ENCODE data around the gene MYL5.

The MYL5 gene

GRCh38 chr4:675036-675882, 917 bp downstream of the MYL5 start:
- no peak for DNase-seq

DNA sequence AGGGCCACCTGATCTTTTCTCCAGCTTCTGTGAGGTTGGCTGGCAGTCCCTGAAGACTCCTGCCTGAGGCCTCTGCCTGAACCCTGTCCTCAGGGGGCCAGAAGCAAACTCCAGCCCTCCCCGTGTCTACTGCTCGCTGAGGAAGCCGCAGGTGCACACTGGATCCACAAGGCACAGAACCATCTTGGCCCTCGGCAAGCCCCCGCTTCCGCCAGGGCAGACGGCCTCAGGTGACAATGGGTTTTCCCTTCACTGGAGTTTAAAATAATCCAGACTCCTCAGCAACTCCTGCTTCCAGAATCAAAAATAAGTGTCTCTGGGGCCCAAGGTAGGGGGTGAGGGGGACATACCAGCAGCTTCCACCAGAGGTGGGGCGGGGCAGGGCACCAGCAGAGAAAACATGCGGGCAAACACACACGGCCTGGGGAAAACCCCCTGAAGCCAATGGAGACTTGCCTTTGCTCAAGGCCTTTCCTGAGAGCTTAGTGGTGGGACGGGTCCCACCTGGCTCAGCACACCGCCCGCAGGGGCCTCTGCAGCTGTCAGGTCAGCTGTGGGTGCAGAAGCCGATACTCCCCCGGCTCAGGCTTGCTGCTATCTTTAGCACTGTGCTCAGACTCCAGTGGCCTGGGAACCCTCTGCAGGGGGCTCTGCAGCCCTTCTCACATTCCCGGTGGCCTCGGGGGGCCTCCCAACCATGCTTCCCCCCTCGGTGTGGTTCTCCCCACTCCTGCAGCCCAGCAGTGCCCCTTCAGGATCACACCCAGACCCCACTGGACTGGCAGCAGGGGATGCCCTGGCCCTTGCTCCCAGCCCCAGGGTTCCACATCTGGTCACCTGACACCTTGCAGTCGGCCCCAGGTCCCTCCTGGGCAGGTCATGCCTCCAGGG, 1.9 kb downstream of the MYL5 start:
- no peak for DNase-seq

DNA sequence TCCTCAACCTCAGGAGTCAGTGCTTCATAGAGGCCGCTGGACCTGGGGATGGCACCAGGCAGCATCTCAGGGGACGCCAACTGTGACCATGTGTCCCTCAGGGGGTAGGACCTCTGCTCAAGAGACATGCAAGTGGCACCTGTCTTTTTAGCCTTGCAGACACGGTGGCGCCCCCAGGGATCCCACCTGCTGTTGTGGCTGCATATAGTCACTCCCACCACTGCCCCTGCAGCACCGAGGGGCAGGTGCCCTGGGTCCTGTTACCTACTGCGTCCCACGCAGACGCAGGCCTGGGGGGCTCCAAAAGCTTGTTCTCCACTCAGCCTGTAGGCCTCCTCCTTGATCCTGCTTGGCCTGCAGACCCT, 2.5 kb downstream of the MYL5 start:
- DNase-seq: no peak

- no peak for DNase-seq
Measured at GRCh38 chr4:677431-678293, 3.3 kb downstream of the MYL5 start.

GRCh38 chr4:678331-679103, 4.2 kb downstream of the MYL5 start:
- no peak for DNase-seq

- no peak for DNase-seq
Measured at GRCh38 chr4:679104-679481, 4.8 kb downstream of the MYL5 start.

DNA sequence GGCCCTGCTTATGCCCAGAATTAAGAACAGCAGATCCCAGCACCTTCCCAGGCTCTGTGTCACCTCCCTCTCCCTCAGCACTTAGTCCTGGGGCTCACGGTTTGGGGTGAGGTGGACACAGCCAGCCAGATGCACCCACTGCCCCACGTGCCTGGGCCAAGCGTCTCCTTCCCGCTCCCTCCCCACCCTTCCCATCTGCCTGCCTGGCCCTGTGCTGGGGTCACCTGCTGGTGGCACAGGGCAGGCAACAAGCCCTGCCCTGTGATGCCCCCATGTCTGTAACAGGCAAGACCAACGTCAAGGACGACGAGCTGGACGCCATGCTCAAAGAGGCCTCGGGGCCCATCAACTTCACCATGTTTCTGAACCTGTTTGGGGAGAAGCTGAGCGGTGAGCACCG, 5.3 kb downstream of the MYL5 start:
- no peak for DNase-seq

DNA sequence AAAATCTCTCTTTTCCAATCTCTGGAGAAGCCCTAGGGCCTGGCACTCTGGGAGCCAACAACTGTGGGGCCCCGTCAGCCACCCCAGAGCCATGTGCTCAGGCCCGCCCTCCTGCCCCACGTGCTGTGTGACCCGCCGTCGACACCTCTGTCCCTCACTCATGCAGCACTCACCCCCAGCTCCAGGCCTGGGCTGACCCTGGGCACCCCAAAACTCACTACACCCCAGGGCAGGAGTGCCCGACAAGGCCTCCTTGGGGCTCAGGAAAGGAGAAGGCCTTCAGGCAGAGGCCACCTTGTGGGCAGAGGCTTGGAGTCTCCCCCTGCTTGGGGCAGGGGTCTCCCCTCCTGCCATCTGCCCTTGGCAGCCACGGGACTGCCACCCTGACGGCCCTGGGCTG, 5.7 kb downstream of the MYL5 start:
- DNase-seq: no peak

GRCh38 chr4:680551-680927, 6.2 kb downstream of the MYL5 start:
- no peak for DNase-seq

GRCh38 chr4:680928-681645, 6.7 kb downstream of the MYL5 start:
- DNase-seq: no peak

- peak; percentile 22 for DNase-seq
Measured at GRCh38 chr4:681736-682451, 7.6 kb downstream of the MYL5 start.

DNA sequence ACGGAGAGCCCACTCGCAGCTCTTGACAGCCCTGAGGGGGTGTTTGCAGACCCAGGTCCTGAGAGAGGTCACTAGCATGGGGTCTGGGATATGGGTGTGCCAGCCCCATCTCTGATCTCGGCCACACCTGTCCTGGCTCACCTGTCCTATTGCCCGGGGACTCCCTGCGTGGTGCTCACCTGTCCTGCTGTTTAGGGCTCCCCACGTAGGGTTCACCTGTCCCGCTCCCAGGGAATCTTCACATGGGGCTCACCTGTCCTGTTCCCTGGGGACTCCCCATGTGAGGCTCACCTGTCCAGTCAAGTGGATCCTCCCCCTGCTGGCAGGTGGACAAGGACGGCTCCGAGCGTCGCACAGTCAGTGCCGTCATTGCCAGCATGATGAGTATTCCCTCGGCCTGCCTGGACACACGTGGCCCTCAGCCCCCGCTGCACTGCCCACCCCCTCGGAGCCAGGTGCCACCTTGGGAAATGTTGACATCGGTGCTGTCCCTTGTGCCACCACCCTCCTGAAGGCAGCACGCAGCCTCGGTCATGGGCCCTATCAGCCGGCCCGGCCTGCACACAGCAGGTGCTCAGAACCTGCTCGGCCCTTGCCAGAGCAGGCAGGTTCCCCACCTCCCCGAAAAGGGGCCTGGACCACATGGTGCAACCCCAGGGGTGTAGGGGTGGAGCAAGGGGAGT, 8.3 kb downstream of the MYL5 start:
- peak; percentile 8 for DNase-seq

DNA sequence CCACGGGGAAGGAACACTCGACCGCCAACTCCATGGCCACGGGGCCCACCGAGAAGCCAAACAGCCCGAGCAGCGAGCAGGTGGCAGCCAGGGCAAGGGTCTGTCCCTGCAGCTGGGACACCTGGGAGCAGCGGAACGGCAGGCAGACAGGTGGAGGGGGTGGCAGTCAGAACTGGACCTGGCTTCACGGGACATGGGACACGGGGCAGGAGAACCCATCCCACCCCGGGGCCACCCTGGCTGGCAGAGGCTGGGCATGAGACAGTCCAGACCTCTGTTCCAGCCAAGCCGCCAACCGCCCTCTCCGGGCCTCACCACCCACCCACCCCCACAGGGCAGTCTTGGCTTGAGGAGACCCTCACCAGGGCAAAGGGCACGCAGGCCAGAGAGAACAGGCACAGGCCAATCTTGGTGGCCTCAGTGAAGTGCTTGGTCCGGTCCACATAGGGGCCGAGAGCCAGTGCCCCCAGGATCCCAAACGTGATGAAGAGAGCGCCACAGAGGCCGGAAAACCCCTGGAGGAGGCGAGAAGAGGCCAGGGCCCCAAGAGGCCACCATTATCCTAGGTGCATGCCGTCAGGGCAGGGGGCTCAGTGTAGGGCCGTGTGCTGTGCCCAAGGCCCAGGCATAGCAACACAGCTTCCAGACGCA, 9.0 kb downstream of the MYL5 start:
- no peak for DNase-seq

GRCh38 chr4:683982-684622, 9.8 kb downstream of the MYL5 start:
- DNase-seq: no peak

DNA sequence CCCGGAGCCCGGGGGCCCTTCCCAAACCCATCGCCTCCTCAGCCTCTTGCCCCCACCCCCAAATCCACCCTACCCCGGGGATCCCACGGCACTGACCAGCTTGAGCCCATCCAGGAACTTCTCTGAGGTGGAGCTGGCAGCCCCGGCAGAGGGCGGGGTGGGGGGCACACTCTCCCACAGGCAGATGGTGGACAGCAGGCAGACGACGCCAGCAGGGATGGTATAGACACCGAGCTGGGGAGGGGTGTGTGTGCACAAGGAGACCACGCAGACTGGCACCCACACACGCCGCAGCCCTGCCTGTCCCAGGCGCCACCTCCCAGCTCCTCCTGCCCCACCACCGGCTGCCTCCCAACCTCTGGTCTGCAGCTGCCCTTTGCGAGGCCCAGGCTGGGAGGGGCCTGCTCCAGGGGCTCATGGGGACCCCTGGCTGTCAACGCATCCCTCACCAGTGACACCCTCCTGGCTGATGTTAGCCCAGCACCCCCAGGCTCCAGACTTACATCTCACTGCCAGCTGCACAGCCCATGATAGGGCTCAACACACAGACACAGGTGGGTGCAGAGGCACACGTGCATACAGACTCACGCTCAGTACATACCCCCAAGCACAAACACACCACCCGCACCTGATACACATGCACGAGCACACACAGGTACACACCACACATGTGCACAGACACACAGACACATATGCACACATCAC, 10.4 kb downstream of the MYL5 start:
- no peak for DNase-seq

GRCh38 chr4:685679-686412, 11.5 kb downstream of the MYL5 start:
- no peak for DNase-seq

- DNase-seq: no peak
Measured at GRCh38 chr4:686413-687040, 12.2 kb downstream of the MYL5 start.

Measured in NCI-H510A treated with DMSO at 0.1 percent for 48 hours (cell line).